Left renal pelvis (tissue), 4 donors: ENCODE results near the gene C9. TPM values are rescaled to one million over a fixed set of nuclear protein-coding genes. Genes with fewer than 3 reads are reported as not detected.
"Not testable (repeated sequence)": the region's sequence is repeated elsewhere in the genome, so short reads cannot be mapped to it uniquely, and the experiment has no call there.

Experiments
- DNase-seq, 4 donors: peaks; one replicate each; pipeline ENCODE4 v3.0.0-alpha.2; 2013; ENCODE audit warnings: low read depth in 4 of 4, low spot score in 3 of 4
- polyA plus RNA-seq, 4 donors: library from polyadenylated mRNA; unstranded; fragments of 120-200 nt; gene quantifications; one replicate each; pipeline ENCODE4 v1.2.1, GENCODE V29; 2013; ENCODE audit not compliant: insufficient read length in 4 of 4

The C9 gene
- polyA plus RNA-seq, result under 1 TPM; 0.07 to 0.37 (median 0.30) TPM

DNA sequence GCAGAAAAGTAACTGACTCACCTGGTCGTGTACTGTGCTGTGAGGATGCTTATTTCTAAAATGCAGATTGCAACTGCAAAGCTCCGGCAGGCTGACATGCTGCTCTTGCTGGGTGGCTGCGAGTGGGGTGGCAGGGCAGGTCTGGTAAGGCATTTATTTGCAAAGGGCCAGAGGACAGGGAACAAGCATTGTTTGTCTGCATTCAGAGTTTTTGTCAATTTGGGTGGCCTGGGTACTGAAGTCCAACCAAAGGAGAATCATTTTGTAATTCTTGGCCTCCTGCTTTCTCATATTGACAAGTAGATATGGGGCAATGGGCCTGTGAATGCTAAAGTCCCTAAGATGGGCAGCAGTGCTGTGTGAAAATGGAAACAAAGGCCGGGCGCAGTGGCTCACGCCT, at the start of gene C9:
C9 (minus strand) TSS at position 129 of the 400 bp plus-strand sequence; CDS start at position 98, 31 bp downstream.
- DNase-seq, result no peak

DNA sequence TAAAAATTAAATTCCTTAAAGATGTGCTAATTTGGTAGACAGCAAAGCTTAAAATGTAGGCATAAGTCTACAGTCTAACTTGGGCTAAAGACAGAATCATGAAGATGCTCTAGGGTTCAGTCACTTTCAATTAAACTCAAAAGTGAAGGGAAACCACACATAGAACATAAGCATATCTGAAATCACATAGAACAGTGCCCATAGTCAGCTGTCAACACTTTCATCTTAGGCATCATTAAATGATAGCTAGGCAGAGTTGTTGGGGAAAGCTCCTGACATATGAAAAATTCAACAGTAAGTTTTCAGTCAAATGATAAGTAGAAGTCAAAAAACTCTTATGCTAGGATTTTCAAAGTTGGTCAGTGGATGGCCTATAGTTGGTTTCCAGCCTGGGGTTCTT, 49.5 kb upstream of the C9 start:
- DNase-seq, result no peak

DNA sequence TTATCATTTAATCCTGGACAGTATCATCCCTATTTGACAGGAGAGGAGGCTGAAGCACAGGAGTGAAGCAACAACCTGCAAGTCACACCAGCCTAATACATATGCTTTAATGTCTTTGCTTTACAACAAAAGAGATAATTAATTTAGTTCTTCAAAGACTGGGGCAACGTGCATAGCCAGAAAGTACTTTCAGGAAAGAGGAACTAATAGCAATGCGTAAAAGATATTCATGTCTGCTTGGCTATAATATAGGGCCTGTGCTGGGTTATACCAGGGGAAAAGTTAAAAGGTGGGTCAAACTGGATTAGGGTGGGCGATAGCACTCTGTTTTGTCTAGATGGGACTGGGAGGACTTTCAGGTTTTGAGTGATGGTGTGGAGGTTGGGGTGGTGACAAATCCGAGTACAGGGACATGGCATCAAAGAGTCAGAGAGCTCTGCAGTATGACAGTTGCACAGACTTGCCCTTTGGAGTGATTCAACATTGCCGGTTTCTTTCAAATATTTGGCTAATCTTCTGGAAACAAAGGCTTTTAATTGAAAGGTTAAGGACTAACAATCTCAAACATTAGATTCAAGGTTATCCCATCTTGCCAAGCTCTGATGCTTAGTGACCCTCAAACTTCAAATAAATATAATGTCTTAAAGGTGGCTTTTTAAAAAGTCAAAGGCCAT, 48.6 kb upstream of the C9 start:
- DNase-seq, result no peak

DNA sequence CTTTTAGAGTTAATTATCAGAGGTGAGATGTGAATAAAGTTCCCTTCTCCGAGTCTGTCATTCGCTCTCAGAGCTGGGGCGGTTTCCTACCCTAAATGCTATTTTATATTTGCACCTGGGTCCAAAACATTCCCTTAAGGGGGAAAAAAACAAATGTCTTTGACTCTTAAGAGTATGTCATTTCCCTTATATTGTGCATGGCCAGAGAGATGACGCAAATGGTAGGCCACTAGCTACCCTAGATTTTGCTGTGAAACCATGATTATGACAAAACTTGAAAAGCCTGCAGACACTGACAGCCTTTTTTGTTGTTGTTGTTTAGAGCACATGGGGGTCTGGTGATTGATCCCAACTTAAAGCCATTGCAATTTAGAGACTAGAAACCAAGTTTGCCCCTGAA, 47.7 kb upstream of the C9 start:
- DNase-seq, result no peak

DNA sequence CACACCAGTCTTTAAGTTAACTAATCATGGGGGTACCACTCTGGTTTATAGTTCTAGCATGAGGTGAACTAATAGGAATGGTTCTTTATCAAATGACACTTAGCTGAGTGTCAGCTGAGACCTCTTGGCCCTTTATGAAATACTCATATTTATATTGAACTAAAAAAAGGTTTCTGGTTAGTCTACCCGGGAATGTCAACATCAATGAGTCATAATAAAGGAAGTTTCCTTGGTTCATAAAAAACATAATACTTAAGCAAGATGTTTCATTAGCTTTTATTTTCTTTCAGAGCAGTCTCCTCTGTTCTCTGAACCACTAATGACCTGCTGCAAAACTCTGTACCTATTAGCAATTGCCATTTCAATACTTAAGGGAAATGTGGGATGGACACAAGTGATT, 46.8 kb upstream of the C9 start:
- no peak for DNase-seq

DNA sequence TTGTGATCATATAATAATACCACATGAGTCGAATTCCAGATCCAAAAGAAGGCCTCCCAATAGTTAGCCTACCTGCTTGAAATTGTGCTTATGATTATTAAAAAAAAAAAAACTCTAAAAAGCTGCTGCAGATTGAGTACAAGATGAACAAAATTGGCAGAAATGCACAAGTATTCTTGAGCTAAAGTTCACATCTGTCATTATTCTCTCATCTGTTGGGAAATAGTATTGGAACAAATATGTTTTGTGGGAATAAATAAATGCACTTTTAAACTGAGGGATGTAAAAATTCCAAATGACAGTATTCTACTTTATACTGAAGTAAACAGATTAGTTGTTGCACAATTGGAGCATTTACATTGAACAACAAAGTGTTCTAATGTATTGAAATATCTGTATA, 44.7 kb upstream of the C9 start:
- DNase-seq, result no peak

DNA sequence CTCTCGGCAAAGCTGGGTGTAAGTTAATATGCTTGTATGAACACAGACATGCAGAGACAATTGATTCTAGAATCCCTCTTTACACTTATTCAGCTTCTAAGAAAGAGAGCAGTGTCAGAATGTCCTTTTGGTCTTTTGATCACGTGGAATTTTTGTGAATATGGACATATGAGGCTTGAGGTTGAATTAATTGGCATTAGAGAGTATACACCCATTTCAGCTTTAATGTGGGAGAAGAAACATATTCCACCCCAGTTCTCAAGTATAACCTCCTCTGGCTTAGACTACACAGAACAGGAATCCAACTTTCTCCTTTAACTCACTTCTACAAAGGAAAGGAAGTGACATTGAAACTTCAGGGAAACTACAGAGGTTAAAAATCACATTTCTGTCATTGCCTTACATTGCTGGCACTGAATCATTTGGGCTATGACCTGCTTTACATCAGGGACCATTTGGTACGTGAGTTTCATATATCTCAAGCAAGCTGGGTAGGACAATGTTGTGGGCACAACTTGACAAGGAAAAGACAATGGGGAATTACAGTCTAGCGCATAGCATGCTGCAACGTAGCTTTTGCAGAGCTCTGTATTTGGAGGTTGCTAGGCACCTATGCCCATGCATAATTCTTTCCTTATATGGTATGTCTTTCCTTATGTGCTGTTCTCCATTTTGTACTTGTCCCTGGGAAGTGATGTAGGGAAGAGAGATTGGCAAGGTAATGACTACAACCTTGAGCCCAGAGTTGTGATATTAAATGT, 41.0 kb upstream of the C9 start:
- no peak for DNase-seq

DNA sequence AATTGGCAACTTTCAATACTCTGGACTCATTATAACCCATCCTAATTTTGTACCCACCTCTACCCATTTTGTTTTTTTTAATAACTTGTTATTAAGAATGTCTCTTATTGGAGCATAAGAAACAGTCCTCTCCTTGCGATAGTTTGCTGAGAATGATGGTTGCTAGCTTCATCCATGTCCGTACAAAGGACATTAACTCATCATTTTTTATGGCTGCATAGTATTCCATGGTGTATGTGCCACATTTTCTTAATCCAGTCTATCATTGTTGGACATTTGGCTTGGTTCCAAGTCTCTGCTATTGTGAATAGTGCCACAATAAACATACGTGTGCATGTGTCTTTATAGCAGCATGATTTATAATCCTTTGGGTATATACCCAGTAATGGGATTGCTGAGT, 39.5 kb upstream of the C9 start:
- DNase-seq, result not testable (repeated sequence)

DNA sequence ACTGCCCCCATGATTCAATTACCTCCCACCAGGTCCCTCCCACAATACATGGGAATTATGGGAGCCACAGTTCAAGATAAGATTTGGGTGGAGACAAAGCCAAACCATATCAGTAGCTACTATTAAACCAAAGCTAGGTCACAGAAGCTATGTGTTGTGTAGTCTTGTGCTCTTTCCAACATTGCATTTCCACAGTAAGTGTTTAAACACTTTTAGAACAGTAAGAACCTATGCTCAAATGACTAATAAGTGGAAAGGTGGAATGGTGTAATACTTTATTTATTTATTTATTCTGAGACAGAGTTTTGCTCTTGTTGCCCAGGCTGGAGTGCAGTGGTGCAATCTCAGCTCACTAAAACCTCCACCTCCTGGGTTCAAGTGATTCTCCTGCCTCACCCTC, 37.8 kb upstream of the C9 start:
- DNase-seq, result not testable (repeated sequence)

DNA sequence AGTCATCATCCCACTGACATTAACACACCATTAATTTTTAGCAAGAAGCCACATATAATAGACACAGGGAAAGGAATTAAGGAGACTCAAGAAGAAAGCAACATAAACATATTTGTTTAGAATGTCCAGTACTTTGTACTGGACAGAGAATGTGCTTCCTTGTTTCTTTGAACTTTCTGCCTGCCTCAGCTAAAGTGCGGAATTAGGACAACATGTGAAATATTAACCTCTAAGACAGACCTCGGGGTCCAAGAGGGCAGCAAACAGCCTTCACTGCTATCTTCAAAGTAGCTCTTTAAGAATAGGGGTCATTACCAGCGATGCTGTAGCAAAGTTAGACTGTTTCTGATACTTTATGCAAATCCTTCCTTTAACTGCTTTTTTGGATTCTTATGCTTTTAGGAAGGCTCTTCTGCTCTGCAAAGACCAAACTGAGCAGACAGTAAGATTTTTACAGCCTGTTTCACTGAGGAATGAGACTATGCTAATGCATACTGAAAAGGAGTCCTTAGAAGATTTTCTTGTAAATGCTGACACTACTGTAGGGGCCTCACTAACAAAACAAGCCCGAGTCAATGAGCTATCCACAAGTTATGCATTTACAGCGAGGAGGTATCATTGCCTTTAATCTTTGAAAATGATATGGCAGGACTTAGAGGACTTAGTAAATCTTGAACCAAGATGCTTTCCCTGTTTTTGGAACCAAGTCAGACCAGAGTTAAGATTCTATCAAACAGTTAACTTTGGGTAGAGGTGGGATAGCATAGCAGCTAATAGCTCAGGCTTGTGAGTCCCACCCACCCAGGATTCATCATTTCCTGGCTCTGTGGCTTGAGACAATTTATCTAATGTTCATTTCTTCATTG, 36.7 kb upstream of the C9 start:
- no peak for DNase-seq

DNA sequence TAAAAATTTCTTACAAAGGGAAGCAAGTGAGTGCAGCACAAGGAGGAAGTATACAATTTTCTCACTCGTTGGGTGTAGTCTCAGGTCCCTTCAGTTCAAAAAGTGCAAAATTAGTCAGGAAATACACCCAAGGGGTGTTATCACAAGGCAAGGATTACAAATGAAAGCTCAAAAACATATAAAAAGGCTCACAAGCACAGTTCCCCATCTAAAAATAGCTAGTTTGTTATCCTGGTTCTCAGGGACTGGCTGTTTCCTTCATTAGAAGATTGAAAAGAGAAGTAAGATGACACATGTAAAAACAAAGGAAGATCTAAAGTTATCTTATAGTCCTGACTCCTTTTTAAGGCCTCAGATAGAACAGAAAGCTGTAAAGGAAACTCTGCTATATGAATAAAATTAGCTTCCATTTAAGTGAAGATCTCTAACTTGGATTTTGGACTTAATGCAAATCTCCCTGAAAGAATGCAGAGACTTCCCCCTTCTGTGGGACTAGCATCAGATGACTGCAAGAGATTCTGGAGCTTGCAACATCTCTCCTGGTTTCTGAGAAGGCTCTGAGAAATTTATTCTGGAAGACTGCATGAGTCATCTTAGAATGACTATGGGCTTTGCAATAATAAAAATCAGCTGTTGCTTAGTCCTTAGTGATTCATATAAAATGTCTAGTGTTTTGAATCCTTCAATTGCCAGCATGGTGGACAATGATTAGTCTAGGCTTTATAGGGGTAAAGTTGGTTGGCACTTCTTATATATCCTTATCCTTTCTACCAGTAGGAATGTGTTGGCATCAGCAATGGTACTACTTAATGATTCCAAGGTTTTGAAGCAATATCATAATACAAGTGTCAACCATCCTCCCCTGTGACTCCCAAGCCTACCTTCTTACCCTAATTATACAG, 35.1 kb upstream of the C9 start:
- DNase-seq, result no peak

DNA sequence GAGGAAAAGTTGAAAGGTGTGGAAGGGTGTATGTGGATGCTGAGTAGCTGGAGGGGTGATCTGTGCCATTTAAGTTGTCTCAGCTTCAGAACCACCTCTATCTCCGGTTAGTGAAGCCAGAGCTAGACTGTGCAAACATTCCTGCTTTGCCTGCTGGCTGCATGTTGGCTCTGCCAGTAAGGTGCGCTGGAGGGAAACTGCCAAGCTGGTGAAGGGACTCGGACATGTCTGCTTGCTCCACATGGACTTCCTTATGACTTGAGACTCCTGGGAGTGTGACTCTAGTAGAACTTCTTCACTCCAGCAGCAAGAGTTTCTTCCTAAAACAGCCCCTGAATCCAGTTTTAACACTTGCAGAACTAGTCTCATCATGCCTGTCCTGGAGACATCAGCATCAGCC, 32.5 kb upstream of the C9 start:
- no peak for DNase-seq

DNA sequence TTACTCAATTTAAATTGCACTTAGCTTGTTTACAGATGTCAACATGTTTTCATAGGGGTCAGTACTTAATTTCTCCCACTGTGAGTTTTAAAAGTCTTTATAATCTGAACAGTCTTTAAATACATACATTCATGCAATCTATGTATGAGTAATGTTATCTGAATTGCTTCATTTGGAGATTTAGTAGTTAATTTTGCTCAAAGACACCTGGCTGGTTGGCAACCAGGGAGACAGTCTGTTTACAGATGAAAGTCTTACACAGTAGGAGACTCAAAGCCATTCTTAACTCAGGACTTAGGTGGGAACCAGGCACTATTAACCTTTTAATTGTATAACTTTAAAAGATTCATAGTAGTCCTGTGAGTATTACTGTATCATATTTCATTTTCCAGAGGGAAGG, 31.2 kb upstream of the C9 start:
- DNase-seq, result no peak

DNA sequence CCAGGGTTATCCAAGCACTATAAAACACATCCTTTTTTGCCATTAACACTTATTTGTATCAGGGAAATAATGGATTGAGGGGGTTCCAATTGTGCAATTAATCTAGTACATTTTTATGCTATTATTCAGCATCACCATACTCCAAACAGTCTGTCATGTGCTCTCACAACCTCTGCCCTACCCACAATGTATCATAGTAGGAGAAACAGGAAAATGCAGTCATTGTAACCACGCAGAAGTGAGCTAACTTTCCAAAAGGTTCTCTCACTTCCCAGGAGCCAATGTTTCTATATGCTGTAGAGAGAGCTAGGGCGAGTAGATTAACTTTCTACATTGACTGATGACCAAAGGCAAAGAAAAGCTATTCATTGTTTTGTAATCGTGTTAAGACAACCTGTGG, 30.7 kb upstream of the C9 start:
- no peak for DNase-seq

DNA sequence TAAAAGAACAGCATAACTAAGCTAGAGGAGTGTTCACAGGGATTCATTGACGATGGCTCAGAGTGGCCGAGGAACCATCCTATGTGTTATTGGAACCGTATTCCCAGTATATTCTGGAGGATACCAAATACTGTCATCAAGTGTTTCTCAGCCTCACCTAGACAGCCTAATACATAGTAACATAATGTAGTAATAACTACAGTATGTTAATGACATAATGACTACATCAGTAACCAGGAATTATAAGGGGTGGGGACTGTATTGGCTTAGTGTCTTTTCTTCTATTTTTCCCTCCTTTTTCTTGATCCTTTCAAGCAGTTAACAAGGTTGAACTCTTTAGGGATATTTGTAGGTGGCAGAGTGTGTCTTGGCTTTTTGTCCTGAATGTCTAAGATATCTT, 26.6 kb upstream of the C9 start:
- no peak for DNase-seq

DNA sequence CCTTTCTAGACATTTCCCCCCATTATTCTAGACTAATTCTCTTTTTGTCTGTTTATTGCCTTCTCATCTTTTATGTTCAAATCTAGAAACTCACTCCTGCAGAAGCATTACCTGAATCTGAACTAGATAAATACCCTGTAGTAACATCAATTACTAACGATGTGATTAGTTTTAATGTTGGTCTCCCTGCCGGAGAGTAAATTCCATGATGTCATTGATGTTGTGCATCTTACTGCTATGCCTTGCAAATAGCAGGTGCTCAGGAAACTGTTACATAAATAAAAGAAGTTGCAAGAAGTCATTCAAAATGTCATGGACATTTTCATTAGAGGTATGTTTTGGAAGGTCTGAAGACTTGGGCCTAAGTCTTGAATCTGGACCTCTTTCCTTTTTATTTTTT, 23.0 kb upstream of the C9 start:
- DNase-seq, result no peak

DNA sequence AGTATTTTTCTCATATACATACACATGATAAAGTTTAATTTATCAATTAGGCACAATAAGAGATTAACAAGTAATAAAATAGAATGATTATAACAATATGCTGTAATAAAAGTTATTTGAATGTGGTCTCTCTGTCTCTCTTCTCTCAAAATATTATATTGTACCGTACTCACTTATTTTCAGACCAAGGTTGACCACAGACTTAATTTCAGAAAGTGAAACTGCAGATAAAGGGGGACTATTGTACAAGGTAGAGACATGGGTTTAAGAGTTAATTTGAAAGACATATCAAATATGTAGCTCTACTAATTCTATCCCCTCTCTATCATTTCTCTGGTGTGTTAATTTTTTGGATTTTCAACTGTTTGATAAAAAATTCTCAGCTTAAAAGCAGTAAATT, 20.0 kb upstream of the C9 start:
- no peak for DNase-seq

DNA sequence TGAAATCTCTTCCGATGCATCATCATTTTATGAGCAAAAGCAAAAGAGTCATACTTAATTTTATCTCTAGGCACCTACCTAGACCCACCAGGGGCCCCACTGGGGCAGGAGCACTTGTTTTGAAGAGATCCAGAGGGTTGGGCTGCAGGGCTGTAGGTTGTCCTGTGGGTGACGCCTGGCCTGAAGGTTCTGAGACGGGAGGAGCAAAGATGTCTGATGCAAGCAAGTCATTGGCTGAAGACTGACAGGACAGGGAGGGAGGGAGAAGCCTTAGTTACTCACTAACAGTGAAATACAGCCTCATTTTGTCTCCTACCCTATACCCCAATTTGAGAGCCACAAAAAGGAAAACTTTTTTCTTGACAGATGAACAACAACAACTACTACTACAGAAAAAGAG, 17.1 kb upstream of the C9 start:
- no peak for DNase-seq

DNA sequence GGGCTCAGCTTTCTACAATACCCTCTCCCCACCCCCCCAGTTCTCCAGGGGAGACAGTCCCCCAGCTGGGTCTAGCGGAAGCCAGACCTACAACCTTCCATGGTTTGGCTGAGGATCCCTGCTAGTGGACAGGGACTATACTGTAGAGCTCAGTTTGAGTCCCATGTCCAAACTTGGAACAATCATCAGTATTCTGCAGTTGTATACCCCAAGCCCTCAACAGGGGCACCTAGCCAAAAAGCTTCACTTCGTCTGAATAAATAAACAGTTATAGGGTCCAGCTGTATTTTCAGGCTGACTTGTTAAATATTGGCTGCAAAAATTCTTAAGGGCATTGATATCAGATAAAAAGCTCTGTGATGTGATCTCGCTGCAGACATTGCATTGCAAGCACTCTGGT, 15.4 kb upstream of the C9 start:
- DNase-seq, result no peak

DNA sequence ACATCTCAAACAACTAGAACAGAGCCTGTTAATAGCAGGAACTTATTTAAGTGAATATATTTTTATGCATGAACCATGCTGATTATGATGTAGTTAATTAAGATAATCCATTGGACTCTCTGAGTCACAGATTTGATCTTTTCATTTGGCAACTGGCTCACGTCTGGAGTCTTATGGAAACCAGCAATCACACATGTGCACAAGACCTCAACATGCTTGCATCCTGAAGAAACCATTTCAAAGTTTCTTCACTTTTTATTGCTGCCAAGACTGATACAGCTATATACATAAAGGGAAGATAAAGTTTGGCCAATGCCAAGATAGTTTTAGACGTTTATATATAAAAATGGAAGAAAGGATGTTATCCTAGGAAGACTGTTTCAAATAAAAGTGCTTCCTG, 13.3 kb upstream of the C9 start:
- DNase-seq, result no peak
